HEK293 (cell line): ENCODE measurements around the gene ANKRD65.

ENCODE experiments used
- ATF2 ChIP-seq: fragments of 450-650 bp; formaldehyde crosslinking; IDR thresholded peaks from 2 replicates; pipeline ENCODE4 v1.5.1; 2016; ENCODE audit warnings: missing biosample characterization, missing genetic modification characterization, low read depth
- HIC1 ChIP-seq: fragments of 450-650 bp; formaldehyde crosslinking; IDR thresholded peaks from 2 replicates; pipeline ENCODE4 v1.5.1; 2016; ENCODE audit warnings: missing biosample characterization, missing genetic modification characterization
- HOXD13 ChIP-seq: sonication (generic); formaldehyde crosslinking; IDR thresholded peaks from 2 replicates; pipeline ENCODE4 v1.8.0; 2022; ENCODE audit warnings: missing genetic modification reagents, borderline replicate concordance
- SP7 ChIP-seq: fragments of 450-650 bp; formaldehyde crosslinking; IDR thresholded peaks from 2 replicates; pipeline ENCODE4 v1.5.1; 2016; ENCODE audit warnings: missing biosample characterization, missing genetic modification characterization
- ZBTB1 ChIP-seq: fragments of 450-650 bp; formaldehyde crosslinking; IDR thresholded peaks from 2 replicates; pipeline ENCODE4 v1.5.1; 2016; ENCODE audit warnings: missing biosample characterization, missing genetic modification characterization
- ZBTB21 ChIP-seq: fragments of 450-650 bp; formaldehyde crosslinking; IDR thresholded peaks from 2 replicates; pipeline ENCODE4 v1.5.1; 2017; ENCODE audit warnings: missing biosample characterization, missing genetic modification characterization
- ZBTB48 ChIP-seq: fragments of 450-650 bp; formaldehyde crosslinking; IDR thresholded peaks from 2 replicates; pipeline ENCODE4 v1.5.1; 2016; ENCODE audit warnings: missing biosample characterization, missing genetic modification characterization
- ZBTB8A ChIP-seq: fragments of 450-650 bp; formaldehyde crosslinking; IDR thresholded peaks from 2 replicates; pipeline ENCODE4 v1.5.1; 2016; ENCODE audit warnings: missing biosample characterization, missing genetic modification characterization
- ZFP37 ChIP-seq: fragments of 450-650 bp; formaldehyde crosslinking; IDR thresholded peaks from 2 replicates; pipeline ENCODE4 v1.5.1; 2016; ENCODE audit warnings: missing biosample characterization, missing genetic modification characterization
- ZFP69B ChIP-seq: fragments of 450-650 bp; formaldehyde crosslinking; IDR thresholded peaks from 2 replicates; pipeline ENCODE4 v1.5.1; 2016; ENCODE audit warnings: missing biosample characterization, missing genetic modification characterization
- ZNF140 ChIP-seq: fragments of 450-650 bp; formaldehyde crosslinking; IDR thresholded peaks from 2 replicates; pipeline ENCODE4 v1.5.1; 2016; ENCODE audit warnings: missing biosample characterization, missing genetic modification characterization
- ZNF169 ChIP-seq: fragments of 450-650 bp; formaldehyde crosslinking; IDR thresholded peaks from 2 replicates; pipeline ENCODE4 v1.5.1; 2016; ENCODE audit warnings: missing biosample characterization, missing genetic modification characterization
- ZNF274 ChIP-seq, 2 experiments: fragments of 200-500 bp in 1 of 2; fragments of 450-650 bp in 1 of 2; sonication (Bioruptor generic) in 1 of 2; formaldehyde crosslinking in 1 of 2; IDR thresholded peaks; 2 replicates each; pipeline versions ENCODE4 v1.5.1 to v1.6.1; 2014 to 2016; ENCODE audit warnings: borderline replicate concordance in 1 of 2, inconsistent platforms in 1 of 2, low read length in 1 of 2, missing biosample characterization in 1 of 2, missing genetic modification characterization in 1 of 2
- ZNF311 ChIP-seq: fragments of 450-650 bp; formaldehyde crosslinking; IDR thresholded peaks from 2 replicates; pipeline ENCODE4 v1.5.1; 2017; ENCODE audit warnings: missing biosample characterization, missing genetic modification characterization, borderline replicate concordance
- ZNF366 ChIP-seq: fragments of 450-650 bp; formaldehyde crosslinking; conservative IDR thresholded peaks from 2 replicates; pipeline ENCODE4 v1.5.1; 2016; ENCODE audit warnings: missing biosample characterization, missing genetic modification characterization
- ZNF548 ChIP-seq: fragments of 450-650 bp; formaldehyde crosslinking; IDR thresholded peaks from 2 replicates; pipeline ENCODE4 v1.5.1; 2016; ENCODE audit warnings: missing biosample characterization, missing genetic modification characterization
- ZNF600 ChIP-seq: fragments of 450-650 bp; formaldehyde crosslinking; IDR thresholded peaks from 2 replicates; pipeline ENCODE4 v1.5.1; 2016; ENCODE audit warnings: missing biosample characterization, missing genetic modification characterization
- ZNF629 ChIP-seq: fragments of 450-650 bp; formaldehyde crosslinking; IDR thresholded peaks from 2 replicates; pipeline ENCODE4 v1.5.1; 2017; ENCODE audit warnings: missing biosample characterization, missing genetic modification characterization
- ZNF654 ChIP-seq: fragments of 450-650 bp; formaldehyde crosslinking; IDR thresholded peaks from 2 replicates; pipeline ENCODE4 v1.5.1; 2016; ENCODE audit warnings: low read depth, missing biosample characterization, missing genetic modification characterization
- ZNF704 ChIP-seq: fragments of 450-650 bp; formaldehyde crosslinking; IDR thresholded peaks from 2 replicates; pipeline ENCODE4 v1.5.1; 2016; ENCODE audit warnings: missing biosample characterization, missing genetic modification characterization
- ZNF830 ChIP-seq: fragments of 450-650 bp; IDR thresholded peaks from 2 replicates; pipeline ENCODE4 v1.5.0; 2018; ENCODE audit warnings: missing biosample characterization, missing genetic modification characterization, low read depth, mild to moderate bottlenecking, moderate library complexity
- TF ChIP-seq, protein P1 (sequence below): fragments of 450-650 bp; formaldehyde crosslinking; optimal IDR thresholded peaks from 2 replicates; pipeline ENCODE3; 2016; ENCODE audit warnings: missing biosample characterization, mild to moderate bottlenecking, missing genetic modification characterization
- TF ChIP-seq, protein P2 (sequence below): fragments of 450-650 bp; formaldehyde crosslinking; IDR thresholded peaks from 2 replicates; pipeline ENCODE4 v1.5.1; 2017; ENCODE audit warnings: missing biosample characterization, missing genetic modification characterization
- TF ChIP-seq, protein P3 (sequence below): fragments of 450-650 bp; formaldehyde crosslinking; IDR thresholded peaks from 2 replicates; pipeline ENCODE4; 2016; ENCODE audit warnings: missing biosample characterization, missing genetic modification characterization
- TF ChIP-seq, protein P4 (sequence below): fragments of 450-650 bp; IDR thresholded peaks from 2 replicates; pipeline ENCODE4 v1.5.1; 2018; ENCODE audit warnings: missing biosample characterization, missing genetic modification characterization
- TF ChIP-seq, protein P5 (sequence below): fragments of 450-650 bp; formaldehyde crosslinking; IDR thresholded peaks from 2 replicates; pipeline ENCODE4 v1.5.1; 2016; ENCODE audit warnings: missing biosample characterization, missing genetic modification characterization

The ANKRD65 gene

GRCh38 chr1:1374929-1375662 is 46.0 kb downstream of the ANKRD65 start, which contains the start of gene AURKAIP1 (continued):
- TF ChIP-seq ZNF600 (tag by site-specific recombination) (peak; percentile 84), SP7 (tag by site-specific recombination) (peak; percentile 97), HOXD13 (CRISPR knock-in tag) (no peak), ZNF629 (tag by site-specific recombination) (peak; percentile 96), ZNF704 (tag by site-specific recombination) (no peak), ZNF830 (tag by site-specific recombination) (no peak), ATF2 (tag by site-specific recombination) (peak; percentile 75; the same call in 1 of the 2 replicates), ZNF548 (tag by site-specific recombination) (no peak), ZNF169 (tag by site-specific recombination) (0 out of 2 replicates have a peak, but pooled peaks have one; percentile 37), ZBTB8A (peak; percentile 84), ZNF366 (tag by site-specific recombination) (no peak), ZFP69B (tag by site-specific recombination) (peak; percentile 93), ZBTB21 (tag by site-specific recombination) (peak; percentile 83), HIC1 (tag by site-specific recombination) (no peak), ZFP37 (tag by site-specific recombination) (peak; percentile 100), ZNF140 (tag by site-specific recombination) (no peak), ZNF311 (no peak), ZNF654 (tag by site-specific recombination) (no peak), ZBTB48 (tag by site-specific recombination) (peak; percentile 100), ZNF274 (IDR thresholded peaks at IDR 0.05; ENCODE audit: low read length) (no peak), ZNF274 (tag by site-specific recombination; IDR thresholded peaks at IDR 0.05; ENCODE audit: borderline replicate concordance) (no peak), ZBTB1 (tag by site-specific recombination) (peak; percentile 96)
- TF ChIP-seq, protein P1, sequence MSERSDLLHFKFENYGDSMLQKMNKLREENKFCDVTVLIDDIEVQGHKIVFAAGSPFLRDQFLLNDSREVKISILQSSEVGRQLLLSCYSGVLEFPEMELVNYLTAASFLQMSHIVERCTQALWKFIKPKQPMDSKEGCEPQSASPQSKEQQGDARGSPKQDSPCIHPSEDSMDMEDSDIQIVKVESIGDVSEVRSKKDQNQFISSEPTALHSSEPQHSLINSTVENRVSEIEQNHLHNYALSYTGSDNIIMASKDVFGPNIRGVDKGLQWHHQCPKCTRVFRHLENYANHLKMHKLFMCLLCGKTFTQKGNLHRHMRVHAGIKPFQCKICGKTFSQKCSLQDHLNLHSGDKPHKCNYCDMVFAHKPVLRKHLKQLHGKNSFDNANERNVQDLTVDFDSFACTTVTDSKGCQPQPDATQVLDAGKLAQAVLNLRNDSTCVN (tag by site-specific recombination): peak; percentile 87
- TF ChIP-seq, protein P2, sequence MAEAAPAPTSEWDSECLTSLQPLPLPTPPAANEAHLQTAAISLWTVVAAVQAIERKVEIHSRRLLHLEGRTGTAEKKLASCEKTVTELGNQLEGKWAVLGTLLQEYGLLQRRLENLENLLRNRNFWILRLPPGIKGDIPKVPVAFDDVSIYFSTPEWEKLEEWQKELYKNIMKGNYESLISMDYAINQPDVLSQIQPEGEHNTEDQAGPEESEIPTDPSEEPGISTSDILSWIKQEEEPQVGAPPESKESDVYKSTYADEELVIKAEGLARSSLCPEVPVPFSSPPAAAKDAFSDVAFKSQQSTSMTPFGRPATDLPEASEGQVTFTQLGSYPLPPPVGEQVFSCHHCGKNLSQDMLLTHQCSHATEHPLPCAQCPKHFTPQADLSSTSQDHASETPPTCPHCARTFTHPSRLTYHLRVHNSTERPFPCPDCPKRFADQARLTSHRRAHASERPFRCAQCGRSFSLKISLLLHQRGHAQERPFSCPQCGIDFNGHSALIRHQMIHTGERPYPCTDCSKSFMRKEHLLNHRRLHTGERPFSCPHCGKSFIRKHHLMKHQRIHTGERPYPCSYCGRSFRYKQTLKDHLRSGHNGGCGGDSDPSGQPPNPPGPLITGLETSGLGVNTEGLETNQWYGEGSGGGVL: peak; percentile 21; the same call in 1 of the 2 replicates
- TF ChIP-seq, protein P3, sequence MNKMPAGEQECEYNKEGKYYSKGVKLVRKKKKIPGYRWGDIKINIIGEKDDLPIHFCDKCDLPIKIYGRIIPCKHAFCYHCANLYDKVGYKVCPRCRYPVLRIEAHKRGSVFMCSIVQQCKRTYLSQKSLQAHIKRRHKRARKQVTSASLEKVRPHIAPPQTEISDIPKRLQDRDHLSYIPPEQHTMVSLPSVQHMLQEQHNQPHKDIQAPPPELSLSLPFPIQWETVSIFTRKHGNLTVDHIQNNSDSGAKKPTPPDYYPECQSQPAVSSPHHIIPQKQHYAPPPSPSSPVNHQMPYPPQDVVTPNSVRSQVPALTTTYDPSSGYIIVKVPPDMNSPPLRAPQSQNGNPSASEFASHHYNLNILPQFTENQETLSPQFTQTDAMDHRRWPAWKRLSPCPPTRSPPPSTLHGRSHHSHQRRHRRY (tag by site-specific recombination): peak; percentile 80
- TF ChIP-seq, protein P4, sequence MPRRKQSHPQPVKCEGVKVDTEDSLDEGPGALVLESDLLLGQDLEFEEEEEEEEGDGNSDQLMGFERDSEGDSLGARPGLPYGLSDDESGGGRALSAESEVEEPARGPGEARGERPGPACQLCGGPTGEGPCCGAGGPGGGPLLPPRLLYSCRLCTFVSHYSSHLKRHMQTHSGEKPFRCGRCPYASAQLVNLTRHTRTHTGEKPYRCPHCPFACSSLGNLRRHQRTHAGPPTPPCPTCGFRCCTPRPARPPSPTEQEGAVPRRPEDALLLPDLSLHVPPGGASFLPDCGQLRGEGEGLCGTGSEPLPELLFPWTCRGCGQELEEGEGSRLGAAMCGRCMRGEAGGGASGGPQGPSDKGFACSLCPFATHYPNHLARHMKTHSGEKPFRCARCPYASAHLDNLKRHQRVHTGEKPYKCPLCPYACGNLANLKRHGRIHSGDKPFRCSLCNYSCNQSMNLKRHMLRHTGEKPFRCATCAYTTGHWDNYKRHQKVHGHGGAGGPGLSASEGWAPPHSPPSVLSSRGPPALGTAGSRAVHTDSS (tag by site-specific recombination): no peak; the same call in 1 of the 2 replicates
- TF ChIP-seq, protein P5, sequence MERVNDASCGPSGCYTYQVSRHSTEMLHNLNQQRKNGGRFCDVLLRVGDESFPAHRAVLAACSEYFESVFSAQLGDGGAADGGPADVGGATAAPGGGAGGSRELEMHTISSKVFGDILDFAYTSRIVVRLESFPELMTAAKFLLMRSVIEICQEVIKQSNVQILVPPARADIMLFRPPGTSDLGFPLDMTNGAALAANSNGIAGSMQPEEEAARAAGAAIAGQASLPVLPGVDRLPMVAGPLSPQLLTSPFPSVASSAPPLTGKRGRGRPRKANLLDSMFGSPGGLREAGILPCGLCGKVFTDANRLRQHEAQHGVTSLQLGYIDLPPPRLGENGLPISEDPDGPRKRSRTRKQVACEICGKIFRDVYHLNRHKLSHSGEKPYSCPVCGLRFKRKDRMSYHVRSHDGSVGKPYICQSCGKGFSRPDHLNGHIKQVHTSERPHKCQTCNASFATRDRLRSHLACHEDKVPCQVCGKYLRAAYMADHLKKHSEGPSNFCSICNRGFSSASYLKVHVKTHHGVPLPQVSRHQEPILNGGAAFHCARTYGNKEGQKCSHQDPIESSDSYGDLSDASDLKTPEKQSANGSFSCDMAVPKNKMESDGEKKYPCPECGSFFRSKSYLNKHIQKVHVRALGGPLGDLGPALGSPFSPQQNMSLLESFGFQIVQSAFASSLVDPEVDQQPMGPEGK (tag by site-specific recombination): peak; percentile 99
